Loucy (cell line): ENCODE results near the gene STPG4.

ENCODE experiments used
- EZH2phosphoT487 ChIP-seq: fragments of 200-600 bp; IDR thresholded peaks from 2 replicates; pipeline ENCODE4 v1.6.1; 2018; ENCODE audit warnings: antibody characterized with exemption, mild to moderate bottlenecking, moderate library complexity, borderline replicate concordance
- TF ChIP-seq, protein P1 (sequence below): fragments of 200-600 bp; sonication (generic); conservative IDR thresholded peaks from 2 replicates; pipeline ENCODE4 v1.5.1; 2014; ENCODE audit warnings: mild to moderate bottlenecking, antibody characterized with exemption, low read length

DNA sequence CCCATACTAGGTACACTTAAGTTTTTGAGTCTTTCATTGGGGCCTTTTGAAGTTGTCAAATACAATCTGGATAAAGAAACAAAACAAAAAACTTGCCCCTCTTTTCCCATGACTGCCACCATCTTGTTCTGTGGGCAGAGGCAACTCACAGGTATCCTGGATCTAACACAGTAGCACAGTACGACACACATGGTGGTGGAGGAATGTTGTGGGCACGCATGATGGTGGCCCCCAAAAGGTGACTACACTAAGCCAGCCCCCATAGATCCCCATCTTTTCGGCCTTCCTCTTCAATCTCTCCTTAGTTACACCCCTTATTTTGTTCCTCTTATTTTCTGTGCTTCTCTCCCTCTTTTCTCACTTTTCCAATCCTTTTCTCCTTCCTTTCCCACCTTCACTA, 4.5 kb upstream of the STPG4 start:
- TF ChIP-seq, protein P1, sequence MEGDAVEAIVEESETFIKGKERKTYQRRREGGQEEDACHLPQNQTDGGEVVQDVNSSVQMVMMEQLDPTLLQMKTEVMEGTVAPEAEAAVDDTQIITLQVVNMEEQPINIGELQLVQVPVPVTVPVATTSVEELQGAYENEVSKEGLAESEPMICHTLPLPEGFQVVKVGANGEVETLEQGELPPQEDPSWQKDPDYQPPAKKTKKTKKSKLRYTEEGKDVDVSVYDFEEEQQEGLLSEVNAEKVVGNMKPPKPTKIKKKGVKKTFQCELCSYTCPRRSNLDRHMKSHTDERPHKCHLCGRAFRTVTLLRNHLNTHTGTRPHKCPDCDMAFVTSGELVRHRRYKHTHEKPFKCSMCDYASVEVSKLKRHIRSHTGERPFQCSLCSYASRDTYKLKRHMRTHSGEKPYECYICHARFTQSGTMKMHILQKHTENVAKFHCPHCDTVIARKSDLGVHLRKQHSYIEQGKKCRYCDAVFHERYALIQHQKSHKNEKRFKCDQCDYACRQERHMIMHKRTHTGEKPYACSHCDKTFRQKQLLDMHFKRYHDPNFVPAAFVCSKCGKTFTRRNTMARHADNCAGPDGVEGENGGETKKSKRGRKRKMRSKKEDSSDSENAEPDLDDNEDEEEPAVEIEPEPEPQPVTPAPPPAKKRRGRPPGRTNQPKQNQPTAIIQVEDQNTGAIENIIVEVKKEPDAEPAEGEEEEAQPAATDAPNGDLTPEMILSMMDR: no peak
- TF ChIP-seq EZH2phosphoT487: no peak
